NCI-H345 treated with DMSO at 0.1 percent for 48 hours (cell line): ENCODE data around the gene ZDHHC8.
A peak's percentile ranks its signal among the peaks of the same experiment; 100 is the strongest.

ENCODE experiments used
- DNase-seq: peaks from one replicate; lab custom pipeline; 2025; ENCODE audit not compliant: unreplicated experiment; lab: John Stamatoyannopoulos, UW

ZDHHC8 gene

GRCh38 chr22:20142711-20143621 is 11.4 kb downstream of the ZDHHC8 start:
- no peak for DNase-seq

- no peak for DNase-seq
These were observed 12.5 kb downstream of the ZDHHC8 start for GRCh38 chr22:20143883-20144665.

- no peak for DNase-seq
These were observed 13.7 kb downstream of the ZDHHC8 start for GRCh38 chr22:20145206-20145831.

GRCh38 chr22:20145832-20146223 is 14.2 kb downstream of the ZDHHC8 start:
- no peak for DNase-seq

- no peak for DNase-seq
These were observed 15.2 kb downstream of the ZDHHC8 start for GRCh38 chr22:20146777-20147176.

GRCh38 chr22:20147237-20147988 is 15.8 kb downstream of the ZDHHC8 start:
- no peak for DNase-seq

- no peak for DNase-seq
These were observed 16.8 kb downstream of the ZDHHC8 start for GRCh38 chr22:20148414-20148813.

- DNase-seq: no peak
These were observed 17.9 kb downstream of the ZDHHC8 start for GRCh38 chr22:20149257-20150250.

GRCh38 chr22:20150381-20151275 is 19.0 kb downstream of the ZDHHC8 start, which contains the start of gene CCDC188:
Gene CCDC188 (minus strand): TSS chr22:20151055. CDS start chr22:20150986, 69 bp downstream.
- DNase-seq: no peak

GRCh38 chr22:20151276-20151588 is 19.6 kb downstream of the ZDHHC8 start:
- no peak for DNase-seq

GRCh38 chr22:20152464-20152890 is 20.9 kb downstream of the ZDHHC8 start:
- no peak for DNase-seq

- DNase-seq: no peak
These were observed 22.3 kb downstream of the ZDHHC8 start for GRCh38 chr22:20153945-20154344.

- peak; percentile 9 for DNase-seq
These were observed 23.1 kb downstream of the ZDHHC8 start for GRCh38 chr22:20154602-20155187.

- peak; percentile 30 for DNase-seq
These were observed 23.9 kb downstream of the ZDHHC8 start for GRCh38 chr22:20155330-20156041.

- DNase-seq: no peak
These were observed 24.4 kb downstream of the ZDHHC8 start for GRCh38 chr22:20156042-20156389.

- DNase-seq: peak; percentile 41
These were observed 25.2 kb downstream of the ZDHHC8 start for GRCh38 chr22:20156611-20157429.
